K562 (cell line): ENCODE data around the gene TNIK.

ENCODE experiments used
- CTCF ChIP-seq, 3 experiments: IDR thresholded peaks in 2 of 3; conservative IDR thresholded peaks in 1 of 3; 2 replicates each; pipeline ENCODE4 v1.5.1; 2011 to 2012; ENCODE audit warnings: low read length in 3 of 3, mild to moderate bottlenecking in 3 of 3, control low read depth in 2 of 3, improper control_type of control experiment in 1 of 3, inconsistent platforms in 1 of 3, low read depth in 1 of 3, mixed read lengths in 1 of 3, moderate library complexity in 1 of 3; ENCODE audit not compliant: insufficient read depth in 2 of 3
- HDGF ChIP-seq: fragments of 450-650 bp; IDR thresholded peaks from 2 replicates; pipeline ENCODE4 v1.6.1; 2016
- NCOA4 ChIP-seq: fragments of 450-650 bp; IDR thresholded peaks from 2 replicates; pipeline ENCODE4 v1.6.1; 2018; ENCODE audit warnings: mild to moderate bottlenecking; ENCODE audit not compliant: partially characterized antibody
- NKRF ChIP-seq: fragments of 450-650 bp; IDR thresholded peaks from 2 replicates; pipeline ENCODE4 v1.6.1; 2016; ENCODE audit warnings: borderline replicate concordance
- SIN3B ChIP-seq: fragments of 450-650 bp; IDR thresholded peaks from 2 replicates; pipeline ENCODE4 v1.6.1; 2017; ENCODE audit warnings: low read depth, mild to moderate bottlenecking, moderate library complexity
- SMAD3 ChIP-seq: fragments of 450-650 bp; formaldehyde crosslinking; conservative IDR thresholded peaks from 2 replicates; pipeline ENCODE4 v1.4.0; 2020; ENCODE audit warnings: mild to moderate bottlenecking
- TOE1 ChIP-seq, 2 experiments: fragments of 450-650 bp in 1 of 2; sonication (generic) in 1 of 2; formaldehyde crosslinking in 1 of 2; IDR thresholded peaks; 2 replicates each; pipeline versions ENCODE4 v1.7.1 to v1.8.0; 2016 to 2022; ENCODE audit warnings: borderline replicate concordance in 2 of 2, mild to moderate bottlenecking in 2 of 2, antibody characterized with exemption in 1 of 2, inconsistent platforms in 1 of 2, low read depth in 1 of 2, missing genetic modification reagents in 1 of 2, moderate library complexity in 1 of 2
- USF2 ChIP-seq: sonication (generic); formaldehyde crosslinking; IDR thresholded peaks from 2 replicates; pipeline ENCODE4 v1.5.0; 2020; ENCODE audit warnings: missing genetic modification reagents
- ZNF384 ChIP-seq: IDR thresholded peaks from 2 replicates; pipeline ENCODE4 v1.6.1; 2012; ENCODE audit warnings: low read depth, low read length, improper control_type of control experiment
- ZNF445 ChIP-seq: fragments of 250-450 bp; sonication (Bioruptor Pico); IDR thresholded peaks from 2 replicates; pipeline ENCODE4 v1.4.0; 2020; ENCODE audit warnings: low read depth, mild to moderate bottlenecking, moderate library complexity

- TF ChIP-seq ZNF384 (no peak), NKRF (no peak), HDGF (no peak), ZNF445 (CRISPR knock-in tag) (no peak), USF2 (no peak), SIN3B (no peak), NCOA4 (no peak), SMAD3 (CRISPR knock-in tag) (no peak), TOE1 (IDR thresholded peaks at IDR 0.05; ENCODE audit: borderline replicate concordance) (no peak), TOE1 (CRISPR knock-in tag; IDR thresholded peaks at IDR 0.05; ENCODE audit: borderline replicate concordance, low read depth) (no peak), CTCF (IDR thresholded peaks at IDR 0.05 in 2 of 3, conservative IDR thresholded peaks at IDR 0.05 in 1 of 3; ENCODE audit: insufficient read depth in 2 of 3, low read depth in 1 of 3, low read length in 3 of 3) (no peak)
Observed at GRCh38 chr3:171379961-171380483, 80.2 kb downstream of the TNIK start.
